Measurements from ENCODE around the gene APEX2.
"Not testable (repeated sequence)": the region's sequence is repeated elsewhere in the genome, so short reads cannot be mapped to it uniquely, and the experiment has no call there.

APEX2 gene
- total RNA-seq = 9.0 to 15.0 (median 12.9) reads per million in 4 donors

GRCh38 chrX:54999717-55000598, at the start of gene APEX2:
TSS of gene APEX2 (plus strand) at chrX:55000363. CDS start at chrX:55000423, 60 bp downstream.
- peak; percentile 71 to 92 (median 81) for DNase-seq

- no peak for DNase-seq
These were observed 49.3 kb upstream of the APEX2 start for GRCh38 chrX:54950730-54951375.

DNA sequence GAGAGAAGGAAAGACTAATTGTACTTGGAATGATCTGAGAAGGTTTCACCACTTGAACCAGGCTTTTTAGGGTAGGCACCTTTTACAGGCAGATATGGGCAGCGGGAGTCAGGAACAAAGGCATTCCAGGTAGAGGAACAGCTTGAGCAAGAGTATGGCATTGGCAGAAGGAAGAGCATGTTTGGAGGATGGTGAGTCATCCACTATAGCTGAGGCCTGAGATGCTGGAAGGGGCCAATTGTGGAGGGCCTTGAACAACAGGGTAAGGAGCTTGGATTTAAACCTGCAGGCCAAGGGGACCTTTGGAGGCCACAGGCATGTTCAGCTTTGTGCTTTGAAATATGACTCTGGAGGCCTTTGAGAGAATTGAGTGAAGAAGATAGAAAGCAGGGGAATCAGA, 38.4 kb upstream of the APEX2 start:
- no peak for DNase-seq

DNA sequence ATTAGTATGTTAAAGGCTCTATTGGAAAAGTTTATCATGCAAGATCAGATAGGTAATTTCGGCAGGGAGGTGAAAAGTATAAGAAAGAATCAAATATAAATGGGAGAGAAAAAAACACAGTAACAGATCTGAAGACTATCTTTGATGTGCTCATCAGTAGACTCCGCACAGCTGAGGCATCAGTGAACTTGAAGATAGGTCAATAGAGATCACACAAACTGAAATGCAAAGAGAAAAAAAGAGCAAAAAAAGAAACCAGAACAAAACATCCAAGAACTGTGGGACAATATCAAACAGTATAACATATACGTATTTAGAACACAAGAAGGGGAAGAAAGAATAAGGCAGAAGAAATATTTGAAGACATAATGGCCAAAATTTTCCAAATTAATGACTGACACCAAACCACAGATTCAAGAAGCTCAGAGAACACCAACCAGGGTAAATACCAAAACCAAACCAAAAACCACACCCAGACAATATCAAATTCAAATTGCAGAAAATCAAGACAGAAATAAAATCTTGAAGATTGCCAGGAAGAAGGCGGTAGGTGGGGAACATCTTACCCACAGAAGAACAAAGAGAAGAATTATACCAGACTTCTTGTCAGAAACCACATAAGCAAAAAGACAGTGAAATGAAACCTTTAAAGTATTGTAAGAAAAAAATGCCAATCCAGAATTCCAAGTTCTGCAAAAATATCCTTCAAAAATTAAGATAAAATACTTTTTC, 35.2 kb upstream of the APEX2 start:
- no peak for DNase-seq

DNA sequence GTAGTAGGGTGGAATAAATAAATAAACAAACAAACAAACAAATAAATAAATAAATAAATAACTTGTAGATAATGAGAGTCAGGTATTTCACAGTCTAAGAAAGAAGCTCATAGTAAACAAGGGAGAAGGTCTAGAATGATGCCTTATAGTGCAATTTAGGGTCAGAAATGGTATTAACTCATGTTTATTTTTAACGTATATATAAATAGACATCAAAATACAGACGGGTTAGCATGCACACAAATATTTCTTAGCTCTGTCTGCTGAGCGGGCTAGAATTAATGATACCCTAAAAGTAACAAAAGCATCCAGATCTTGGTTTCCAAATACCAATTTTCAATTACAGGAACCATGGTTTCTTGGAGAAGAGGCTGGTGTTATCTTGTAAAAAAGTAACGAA, 22.8 kb upstream of the APEX2 start:
- DNase-seq = no peak

DNA sequence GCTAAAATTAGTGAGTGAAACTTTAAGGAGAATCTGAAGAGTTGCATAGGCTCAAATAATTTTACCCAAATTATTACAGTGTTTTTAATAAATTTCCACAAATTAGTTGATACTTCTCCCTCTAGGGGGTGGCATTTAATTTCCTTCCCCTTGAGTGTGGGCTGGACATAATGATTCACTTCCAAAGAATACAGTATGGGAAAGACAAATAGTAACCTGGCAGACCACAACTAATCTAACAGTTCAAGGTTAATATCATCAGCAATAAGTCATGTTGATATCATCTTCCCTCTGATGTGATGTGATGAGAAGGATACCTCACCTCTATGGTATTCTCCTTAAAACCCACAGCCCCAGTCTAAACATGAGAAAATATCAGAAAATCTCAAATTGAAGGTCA, 21.7 kb upstream of the APEX2 start:
- DNase-seq = no peak

GRCh38 chrX:54979432-54979831, 20.7 kb upstream of the APEX2 start:
- no peak for DNase-seq

GRCh38 chrX:54980334-54980733, 19.8 kb upstream of the APEX2 start:
- no peak for DNase-seq

DNA sequence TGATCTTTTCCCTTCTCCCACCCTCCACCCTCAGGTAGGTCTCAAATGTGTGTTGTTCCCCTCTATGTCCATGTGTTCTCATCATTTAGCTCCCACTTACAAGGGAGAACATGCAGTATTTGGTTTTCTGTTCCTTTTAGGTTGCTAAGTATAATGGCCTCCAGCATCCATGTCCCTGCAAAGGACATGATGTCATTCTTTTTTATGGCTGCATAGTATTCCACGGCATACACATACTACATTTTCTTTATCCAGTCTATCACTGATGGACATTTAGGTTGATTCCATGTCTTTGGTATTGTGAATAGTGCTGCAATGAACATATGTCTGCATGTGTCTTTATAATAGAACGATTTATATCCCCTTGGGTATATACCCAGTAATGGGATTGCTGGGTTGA, 16.9 kb upstream of the APEX2 start:
- DNase-seq = not testable (repeated sequence)

- no peak for DNase-seq
These were observed 8.5 kb upstream of the APEX2 start for GRCh38 chrX:54991706-54992105.

DNA sequence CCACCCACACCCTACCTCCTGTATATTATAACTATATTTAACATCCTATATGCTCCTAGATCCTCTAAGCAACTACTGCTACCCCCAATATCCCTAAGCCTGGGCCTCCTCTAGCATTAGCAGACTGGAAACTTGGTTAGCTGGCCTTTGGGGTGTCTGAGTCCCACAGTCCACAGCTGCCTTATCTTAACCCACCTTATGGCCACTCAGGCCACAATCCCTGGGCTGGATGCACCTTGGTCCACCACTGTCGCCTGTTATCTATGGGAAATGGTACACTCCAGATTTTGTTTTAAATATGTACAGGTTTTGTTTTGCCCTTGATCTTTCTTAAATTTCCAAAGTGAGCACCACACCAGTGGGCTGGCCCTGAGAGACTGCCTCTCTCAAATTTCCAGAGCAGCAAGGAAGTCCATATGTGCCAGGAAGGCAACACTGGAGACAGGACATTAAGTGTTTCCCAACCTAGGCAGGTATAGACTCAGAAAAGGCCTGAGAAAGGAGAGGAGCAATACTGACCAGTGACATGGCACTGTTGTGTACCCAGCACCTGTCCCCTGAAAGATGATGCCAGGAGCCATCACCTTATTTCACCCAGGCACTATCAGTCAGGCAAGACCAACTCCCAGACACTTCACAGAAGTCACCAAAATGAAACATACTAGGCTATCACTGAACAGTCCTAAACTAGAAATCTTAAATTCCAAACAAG, 7.1 kb upstream of the APEX2 start:
- no peak for DNase-seq

- no peak for DNase-seq
These were observed 6.1 kb upstream of the APEX2 start, which contains the start of gene PFKFB1 for GRCh38 chrX:54994099-54994498. TSS of gene PFKFB1 (minus strand) at chrX:54994188. CDS start at chrX:54994007, 181 bp downstream.

- DNase-seq = no peak
These were observed 5.4 kb upstream of the APEX2 start for GRCh38 chrX:54994668-54995351.

- DNase-seq = no peak
These were observed 4.5 kb upstream of the APEX2 start for GRCh38 chrX:54995621-54996020.

DNA sequence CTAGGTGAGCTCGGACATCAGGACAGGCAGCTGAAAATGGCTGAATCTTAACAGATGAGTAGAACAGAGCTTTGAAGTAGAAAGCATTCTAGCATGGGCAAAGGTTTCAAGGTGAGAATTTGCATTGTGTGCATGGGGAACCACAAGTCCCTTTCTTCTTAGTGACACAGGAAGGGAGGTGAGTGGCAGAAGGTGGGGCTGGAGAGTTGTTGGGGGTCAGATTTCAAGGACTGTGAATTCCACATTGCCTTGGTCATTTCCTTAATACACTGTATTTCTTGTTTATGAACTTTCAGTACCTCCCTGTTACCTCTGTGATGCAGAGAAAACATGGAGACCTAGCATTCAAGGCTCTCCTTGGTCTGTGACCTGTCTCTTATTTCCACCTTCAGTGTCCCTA, 4.1 kb downstream of the APEX2 start:
- no peak for DNase-seq

GRCh38 chrX:55005256-55005655, 5.1 kb downstream of the APEX2 start:
- no peak for DNase-seq

GRCh38 chrX:55006827-55007621, 6.9 kb downstream of the APEX2 start:
- DNase-seq = no peak

GRCh38 chrX:55007656-55008055, 7.5 kb downstream of the APEX2 start:
- no peak for DNase-seq

DNA sequence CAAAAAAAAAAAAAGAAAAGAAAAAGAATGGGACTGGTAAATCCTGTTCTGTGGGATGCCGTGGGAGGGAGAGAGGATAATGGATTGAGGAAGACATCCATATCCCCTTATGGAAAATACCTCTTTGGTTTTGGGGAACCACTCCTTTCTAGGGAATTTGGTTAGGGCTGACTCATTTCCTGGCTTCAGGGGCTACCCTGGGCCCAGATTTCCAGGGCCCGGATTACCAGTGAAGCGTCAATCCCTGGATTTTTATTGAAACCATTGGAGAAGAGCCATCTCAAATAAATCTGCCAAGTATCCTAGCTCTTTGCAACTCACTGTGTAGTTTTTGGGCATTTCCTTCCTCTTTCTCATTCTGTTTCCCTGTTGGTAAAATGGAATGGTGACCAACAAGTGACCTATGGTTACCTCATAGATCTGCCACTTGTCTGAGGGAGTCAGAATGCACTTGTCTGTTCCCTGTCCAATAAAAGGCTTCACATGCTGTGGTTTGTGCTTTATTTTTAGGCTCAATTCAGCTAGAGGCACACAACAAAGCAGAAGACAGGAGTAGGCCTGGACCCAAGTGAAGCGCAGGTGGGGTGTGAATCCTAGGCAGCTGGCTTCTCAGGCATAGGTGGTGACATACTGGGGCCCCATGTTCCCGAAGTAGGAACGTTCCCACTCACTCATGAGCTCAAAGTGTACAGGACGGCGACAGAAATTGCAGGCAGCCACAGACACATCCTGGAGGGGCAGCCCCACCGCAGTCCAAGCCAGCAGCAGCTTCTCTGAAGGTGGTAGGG, 8.6 kb downstream of the APEX2 start:
- DNase-seq = no peak

DNA sequence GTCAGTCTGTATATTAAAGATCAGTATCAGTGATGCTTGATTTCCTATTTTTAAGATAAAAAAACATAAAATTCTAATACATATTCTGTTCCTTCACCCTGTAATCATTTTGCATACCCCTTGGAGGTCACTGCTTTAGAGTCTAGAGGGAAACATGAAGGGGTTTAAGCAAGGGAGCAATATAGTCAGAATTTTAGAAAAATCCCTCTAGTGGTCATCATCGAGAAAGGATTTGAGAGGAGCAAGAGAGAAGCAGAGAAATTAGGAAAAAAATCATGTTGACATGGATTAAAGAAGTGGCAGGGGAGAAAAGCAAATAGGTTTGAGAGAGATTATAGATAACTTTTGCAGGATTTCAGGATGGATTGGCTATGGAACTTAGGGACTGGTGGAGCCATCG, 11.1 kb downstream of the APEX2 start:
- DNase-seq = no peak
